Stimulated activated naive CD8-positive, alpha-beta T cell treated with anti-CD3 and anti-CD28 coated beads, Interleukin-15, Interleukin-2, amounts not matched to agents 100 ng/mL and 50 ng/mL, for 24 hours (primary cell): Measurements from ENCODE around the gene CD164.
"Not testable (repeated sequence)": the region's sequence is repeated elsewhere in the genome, so short reads cannot be mapped to it uniquely, and the experiment has no call there.

Experiments used
- H3K27ac Mint-ChIP-seq: one replicate; pipeline ENCODE4 v1.8.0; 2021; ENCODE audit warnings: mild to moderate bottlenecking, mixed read lengths
- H3K27me3 Mint-ChIP-seq: one replicate; pipeline ENCODE4 v1.8.0; 2021; ENCODE audit warnings: mixed read lengths
- H3K36me3 Mint-ChIP-seq: one replicate; pipeline ENCODE4 v1.8.0; 2021; ENCODE audit warnings: low read depth, mixed read lengths
- H3K4me1 Mint-ChIP-seq: one replicate; pipeline ENCODE4 v1.8.0; 2021; ENCODE audit warnings: low read depth, mixed read lengths
- H3K4me3 Mint-ChIP-seq: one replicate; pipeline ENCODE4 v1.8.0; 2021; ENCODE audit warnings: mild to moderate bottlenecking, mixed read lengths
- H3K9me3 Mint-ChIP-seq: one replicate; pipeline ENCODE4 v1.8.0; 2021; ENCODE audit warnings: mixed read lengths

CD164 gene

GRCh38 chr6:109388265-109388664 lies 6.0 kb upstream of the CD164 start:
- peaks cover 24% of the 10 kb centered on the region for H3K4me1 Mint-ChIP-seq
- H3K4me3 Mint-ChIP-seq = no peak overlapping the region
- H3K9me3 Mint-ChIP-seq = no peaks in the 10 kb centered on the region
- no peaks in the 10 kb centered on the region for H3K27me3 Mint-ChIP-seq
- no peaks in the 10 kb centered on the region for H3K36me3 Mint-ChIP-seq
- no peak overlapping the region for H3K27ac Mint-ChIP-seq

- Mint-ChIP-seq H3K4me1 (peaks cover 41% of the 10 kb centered on the region), H3K4me3 (peak overlapping the region; percentile 99), H3K27me3 (no peaks in the 10 kb centered on the region), H3K27ac (peak overlapping the region; percentile 99), H3K36me3 (peaks cover 22% of the 10 kb centered on the region), H3K9me3 (no peaks in the 10 kb centered on the region)
These were observed 1.2 kb upstream of the CD164 start for GRCh38 chr6:109383438-109383940.

- no peaks in the 10 kb centered on the region for H3K27me3 Mint-ChIP-seq
- peaks cover 28% of the 10 kb centered on the region for H3K36me3 Mint-ChIP-seq
- peak overlapping the region; percentile 99 for H3K27ac Mint-ChIP-seq
- peaks cover 48% of the 10 kb centered on the region for H3K4me1 Mint-ChIP-seq
- H3K4me3 Mint-ChIP-seq = peak overlapping the region; percentile 99
- H3K9me3 Mint-ChIP-seq = no peaks in the 10 kb centered on the region
These were observed 540 bp upstream of the CD164 start for GRCh38 chr6:109382576-109383437.

- H3K4me3 Mint-ChIP-seq = peak overlapping the region; percentile 99
- H3K36me3 Mint-ChIP-seq = peaks cover 44% of the 10 kb centered on the region
- no peaks in the 10 kb centered on the region for H3K9me3 Mint-ChIP-seq
- peaks cover 63% of the 10 kb centered on the region for H3K4me1 Mint-ChIP-seq
- H3K27me3 Mint-ChIP-seq = no peaks in the 10 kb centered on the region
- H3K27ac Mint-ChIP-seq = peak overlapping the region; percentile 98
These were observed 1.1 kb downstream of the CD164 start for GRCh38 chr6:109381061-109381746.

GRCh38 chr6:109379711-109380110 lies 2.6 kb downstream of the CD164 start:
- no peaks in the 10 kb centered on the region for H3K9me3 Mint-ChIP-seq
- peak overlapping the region; percentile 85 for H3K27ac Mint-ChIP-seq
- no peaks in the 10 kb centered on the region for H3K27me3 Mint-ChIP-seq
- peak overlapping the region; percentile 99 for H3K4me3 Mint-ChIP-seq
- H3K4me1 Mint-ChIP-seq = peaks cover 69% of the 10 kb centered on the region
- peaks cover 57% of the 10 kb centered on the region for H3K36me3 Mint-ChIP-seq

- Mint-ChIP-seq H3K4me1 (peaks cover 72% of the 10 kb centered on the region), H3K36me3 (peaks cover 75% of the 10 kb centered on the region), H3K9me3 (no peaks in the 10 kb centered on the region), H3K27me3 (no peaks in the 10 kb centered on the region), H3K4me3 (peak overlapping the region; percentile 66), H3K27ac (peak overlapping the region; percentile 26)
These were observed 4.5 kb downstream of the CD164 start for GRCh38 chr6:109377717-109378116.

GRCh38 chr6:109374326-109374892 lies 7.9 kb downstream of the CD164 start:
- Mint-ChIP-seq H3K36me3 (peaks cover 93% of the 10 kb centered on the region), H3K27me3 (no peaks in the 10 kb centered on the region), H3K27ac (peak overlapping the region; percentile 87), H3K4me1 (peaks cover 80% of the 10 kb centered on the region), H3K4me3 (peak overlapping the region; percentile 70), H3K9me3 (no peaks in the 10 kb centered on the region)

- H3K27me3 Mint-ChIP-seq = no peaks in the 10 kb centered on the region
- H3K27ac Mint-ChIP-seq = peak overlapping the region; percentile 87
- H3K36me3 Mint-ChIP-seq = peaks cover 90% of the 10 kb centered on the region
- H3K9me3 Mint-ChIP-seq = no peaks in the 10 kb centered on the region
- peak overlapping the region; percentile 70 for H3K4me3 Mint-ChIP-seq
- peaks cover 73% of the 10 kb centered on the region for H3K4me1 Mint-ChIP-seq
These were observed 8.5 kb downstream of the CD164 start for GRCh38 chr6:109373762-109374161.

GRCh38 chr6:109373331-109373730 lies 8.9 kb downstream of the CD164 start:
- H3K27me3 Mint-ChIP-seq = no peaks in the 10 kb centered on the region
- H3K36me3 Mint-ChIP-seq = peaks cover 91% of the 10 kb centered on the region
- H3K9me3 Mint-ChIP-seq = no peaks in the 10 kb centered on the region
- peaks cover 69% of the 10 kb centered on the region for H3K4me1 Mint-ChIP-seq
- peak overlapping the region; percentile 70 for H3K4me3 Mint-ChIP-seq
- H3K27ac Mint-ChIP-seq = peak overlapping the region; percentile 87

- H3K4me1 Mint-ChIP-seq = peaks cover 60% of the 10 kb centered on the region
- no peaks in the 10 kb centered on the region for H3K9me3 Mint-ChIP-seq
- peak overlapping the region; percentile 63 for H3K27ac Mint-ChIP-seq
- no peaks in the 10 kb centered on the region for H3K27me3 Mint-ChIP-seq
- no peak overlapping the region for H3K4me3 Mint-ChIP-seq
- peaks cover 89% of the 10 kb centered on the region for H3K36me3 Mint-ChIP-seq
These were observed 10.1 kb downstream of the CD164 start for GRCh38 chr6:109372130-109372529.

- H3K9me3 Mint-ChIP-seq = no peaks in the 10 kb centered on the region
- peaks cover 89% of the 10 kb centered on the region for H3K36me3 Mint-ChIP-seq
- no peak overlapping the region for H3K4me3 Mint-ChIP-seq
- no peaks in the 10 kb centered on the region for H3K27me3 Mint-ChIP-seq
- H3K4me1 Mint-ChIP-seq = peaks cover 52% of the 10 kb centered on the region
- H3K27ac Mint-ChIP-seq = no peak overlapping the region
These were observed 11.5 kb downstream of the CD164 start for GRCh38 chr6:109370792-109371191.

- no peaks in the 10 kb centered on the region for H3K27me3 Mint-ChIP-seq
- H3K27ac Mint-ChIP-seq = no peak overlapping the region
- peaks cover 86% of the 10 kb centered on the region for H3K36me3 Mint-ChIP-seq
- H3K4me1 Mint-ChIP-seq = peaks cover 52% of the 10 kb centered on the region
- H3K9me3 Mint-ChIP-seq = no peaks in the 10 kb centered on the region
- H3K4me3 Mint-ChIP-seq = no peak overlapping the region
These were observed 11.9 kb downstream of the CD164 start for GRCh38 chr6:109370336-109370735.

- Mint-ChIP-seq H3K27ac (no peak overlapping the region), H3K4me3 (no peak overlapping the region), H3K9me3 (no peaks in the 10 kb centered on the region), H3K36me3 (peaks cover 86% of the 10 kb centered on the region), H3K4me1 (peaks cover 51% of the 10 kb centered on the region), H3K27me3 (no peaks in the 10 kb centered on the region)
These were observed 12.5 kb downstream of the CD164 start for GRCh38 chr6:109369728-109370127.

GRCh38 chr6:109364382-109365078 lies 17.7 kb downstream of the CD164 start:
- Mint-ChIP-seq H3K4me1 (peaks cover 30% of the 10 kb centered on the region), H3K27ac (peak overlapping the region; percentile 34), H3K36me3 (peaks cover 82% of the 10 kb centered on the region)
- H3K4me3 Mint-ChIP-seq, H3K9me3 Mint-ChIP-seq, H3K27me3 Mint-ChIP-seq: not testable (repeated sequence)
